Motor neuron (in vitro differentiated cells): ENCODE results near the gene SOBP. TPM values are rescaled to one million over a fixed set of nuclear protein-coding genes. Genes with fewer than 3 reads are reported as not detected.

ENCODE experiments used
- ATAC-seq, 8 experiments: fragments of 200-7000 bp; cut with Tn5 transposase; replicated peaks in 6 of 8; 2 replicates each; pipeline ENCODE4 v1.8.0; 2021; ENCODE audit warnings: mild to moderate bottlenecking in 8 of 8, moderate library complexity in 8 of 8
- H3K27ac ChIP-seq, 2 donors: fragments of 250-450 bp; sonication (Bioruptor Pico); 2 replicates each; pipeline ENCODE4 v1.9.0; 2021; ENCODE audit warnings: antibody characterized with exemption in 2 of 2, mild to moderate bottlenecking in 2 of 2, moderate library complexity in 1 of 2
- H3K4me1 ChIP-seq, 2 donors: fragments of 250-450 bp; sonication (Bioruptor Pico); replicated peaks in 1 of 2; 2 replicates each; pipeline ENCODE4 v1.6.1; 2021; ENCODE audit warnings: antibody characterized with exemption in 2 of 2, mild to moderate bottlenecking in 2 of 2, moderate library complexity in 1 of 2
- H3K4me3 ChIP-seq, 5 donors: fragments of 250-450 bp; sonication (Bioruptor Pico); 2 replicates each; pipeline ENCODE4 v1.9.0; 2021; ENCODE audit warnings: antibody characterized with exemption in 5 of 5, mild to moderate bottlenecking in 5 of 5, moderate library complexity in 4 of 5
- WGBS, 10 experiments: fragments of 450-650 bp; shearing (Covaris generic); methylation state at CpG; one replicate each; pipeline ENCODE4 v1.0.0; 2022; 5-methylcytosine and 5-hydroxymethylcytosine counted together
- in situ Hi-C, 9 experiments: fragments of 400-800 bp; cut with MboI; loops; one replicate each; pipeline ENCODE4 v1.15.0; 2021; ENCODE audit warnings: low sequenced_read_pairs in 9 of 9, low pct_unique_long_range_greater_than_20kb in 2 of 9; ENCODE audit not compliant: unreplicated experiment in 9 of 9
- total RNA-seq, 8 experiments: library from RNA; unstranded; fragments of 300-600 nt; gene quantifications; 2 replicates each; pipeline versions ENCODE4 v1.2.3 to v1.2.4, GENCODE V29; 2022

Gene SOBP, protein sequence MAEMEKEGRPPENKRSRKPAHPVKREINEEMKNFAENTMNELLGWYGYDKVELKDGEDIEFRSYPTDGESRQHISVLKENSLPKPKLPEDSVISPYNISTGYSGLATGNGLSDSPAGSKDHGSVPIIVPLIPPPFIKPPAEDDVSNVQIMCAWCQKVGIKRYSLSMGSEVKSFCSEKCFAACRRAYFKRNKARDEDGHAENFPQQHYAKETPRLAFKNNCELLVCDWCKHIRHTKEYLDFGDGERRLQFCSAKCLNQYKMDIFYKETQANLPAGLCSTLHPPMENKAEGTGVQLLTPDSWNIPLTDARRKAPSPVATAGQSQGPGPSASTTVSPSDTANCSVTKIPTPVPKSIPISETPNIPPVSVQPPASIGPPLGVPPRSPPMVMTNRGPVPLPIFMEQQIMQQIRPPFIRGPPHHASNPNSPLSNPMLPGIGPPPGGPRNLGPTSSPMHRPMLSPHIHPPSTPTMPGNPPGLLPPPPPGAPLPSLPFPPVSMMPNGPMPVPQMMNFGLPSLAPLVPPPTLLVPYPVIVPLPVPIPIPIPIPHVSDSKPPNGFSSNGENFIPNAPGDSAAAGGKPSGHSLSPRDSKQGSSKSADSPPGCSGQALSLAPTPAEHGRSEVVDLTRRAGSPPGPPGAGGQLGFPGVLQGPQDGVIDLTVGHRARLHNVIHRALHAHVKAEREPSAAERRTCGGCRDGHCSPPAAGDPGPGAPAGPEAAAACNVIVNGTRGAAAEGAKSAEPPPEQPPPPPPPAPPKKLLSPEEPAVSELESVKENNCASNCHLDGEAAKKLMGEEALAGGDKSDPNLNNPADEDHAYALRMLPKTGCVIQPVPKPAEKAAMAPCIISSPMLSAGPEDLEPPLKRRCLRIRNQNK
- 10 to 100 TPM in 4 of 8 experiments, 1 to 10 TPM in 4; 1.2 to 42.5 (median 9.6) TPM for total RNA-seq

DNA sequence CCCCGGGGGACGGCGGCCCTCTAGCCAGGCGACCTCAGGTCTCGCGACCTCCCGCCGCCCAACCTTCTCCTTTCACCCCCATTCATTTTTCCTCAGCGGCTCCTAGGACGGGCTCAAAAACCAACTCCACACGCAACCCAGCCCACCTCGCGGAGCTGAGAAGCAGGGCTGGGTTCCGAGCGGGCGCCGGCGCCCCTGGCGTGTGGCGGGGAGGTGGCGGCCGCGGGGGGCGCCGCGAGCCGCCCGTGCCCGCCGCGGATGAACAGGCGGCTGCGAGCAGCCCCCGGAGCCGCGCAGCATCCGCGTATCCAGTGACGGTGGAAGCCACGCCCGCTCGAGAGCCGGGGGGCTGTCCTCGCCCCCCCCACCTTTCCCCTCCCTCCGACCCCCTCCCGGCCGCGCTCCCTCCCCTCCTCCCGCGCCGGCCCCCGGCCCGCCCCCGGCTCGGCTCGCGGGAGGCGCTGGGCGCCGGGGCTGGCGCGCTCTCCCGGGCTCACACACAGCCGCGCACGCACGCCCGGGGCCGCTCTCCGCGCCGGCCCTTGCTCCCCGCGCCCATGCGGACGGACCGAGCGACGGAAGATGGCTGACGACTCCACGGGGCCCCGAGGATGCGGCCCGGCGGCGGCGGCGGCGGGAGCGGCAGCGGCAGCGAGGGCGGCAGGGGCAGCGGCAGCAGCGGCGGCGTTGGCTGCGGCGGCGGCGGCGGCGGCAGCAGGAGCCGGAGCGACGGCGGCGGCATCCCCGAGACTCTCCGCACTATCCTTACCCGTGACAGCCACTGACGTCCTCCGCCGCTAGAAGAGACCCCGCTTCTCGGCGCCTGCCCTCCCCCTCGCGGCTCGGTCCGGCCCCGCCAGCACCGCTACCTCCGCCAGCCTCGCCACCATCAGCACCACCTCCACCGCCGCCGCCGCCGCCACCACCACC, at the start of gene SOBP:
Gene SOBP (plus strand): TSS at position 482 of the 930 bp plus-strand sequence. CDS start 500 bp downstream, outside the sequence.
- Histone ChIP-seq H3K27ac (peak within 1 kb of the TSS; percentile 81 to 90), H3K4me3 (peak within 1 kb of the TSS; percentile 62 to 94 (median 79)), H3K4me1 (peaks cover 3 to 21% of the 10 kb centered on the region in 2 donors)
- in situ Hi-C loops: loop anchor here in 1 of 9 experiments (25.0 kb wide), 1 partner anchor 122 kb away; no protein-coding TSS in a partner anchor
- peak; percentile 53 to 76 (median 71) for ATAC-seq
- whole genome bisulfite sequencing, 10 experiments: 0% methylated on average over 2 to 6 of the region's 130 CpGs; no CpG with 5 or more reads in 8 of the 10 experiments

DNA sequence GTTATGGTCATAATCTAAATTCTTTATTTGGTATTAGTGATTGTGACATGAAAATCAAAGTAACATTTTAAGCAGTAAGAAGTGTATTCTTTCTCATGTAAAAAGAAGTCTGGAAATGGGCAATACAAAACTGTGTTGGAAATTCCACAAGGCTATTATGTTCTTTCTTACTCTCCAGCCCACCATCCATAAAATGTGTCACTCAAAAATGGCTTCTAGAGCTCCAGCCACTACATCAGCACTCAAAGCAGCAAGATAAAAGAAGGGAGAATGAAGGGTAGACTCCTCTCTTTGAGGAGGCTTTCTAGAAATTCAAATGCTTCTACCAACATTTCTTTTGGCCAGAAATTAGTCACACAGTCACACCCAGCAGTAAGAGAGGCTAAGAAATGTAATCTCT, 49.0 kb upstream of the SOBP start:
- peak in 2 of 8 experiments; percentile 23 to 38 for ATAC-seq
- Histone ChIP-seq H3K27ac (no peak overlapping the region), H3K4me3 (no peak overlapping the region), H3K4me1 (peaks cover 0 to 2% of the 10 kb centered on the region in 2 donors)
- in situ Hi-C loops: no loop called here

DNA sequence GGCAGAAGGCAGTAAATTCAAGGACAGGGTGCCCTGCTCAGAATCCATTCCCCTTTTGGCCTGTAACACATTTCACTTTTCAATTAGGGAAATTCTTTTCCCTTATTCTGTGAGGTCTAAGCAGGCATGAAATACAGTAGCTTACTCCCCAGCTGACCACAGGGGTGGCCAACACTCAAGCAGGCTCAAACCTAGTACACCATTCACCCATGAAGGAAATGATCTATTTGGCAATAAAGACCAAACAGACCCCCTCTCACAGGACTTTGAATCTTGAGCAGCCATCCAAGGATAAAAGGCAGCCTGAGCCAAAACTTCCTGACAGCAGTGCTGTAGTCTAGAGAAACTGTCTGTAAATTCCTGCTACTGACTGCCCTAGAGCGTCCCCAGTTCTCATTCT, 48.2 kb upstream of the SOBP start:
- Histone ChIP-seq H3K4me3 (no peak overlapping the region), H3K4me1 (peaks cover 0 to 2% of the 10 kb centered on the region in 2 donors), H3K27ac (no peak overlapping the region)
- WGBS, 10 experiments: 100% methylated on average over 1 of the region's 1 CpG; no CpG with 5 or more reads in 7 of the 10 experiments
- ATAC-seq: no peak
- in situ Hi-C loops: no loop called here

DNA sequence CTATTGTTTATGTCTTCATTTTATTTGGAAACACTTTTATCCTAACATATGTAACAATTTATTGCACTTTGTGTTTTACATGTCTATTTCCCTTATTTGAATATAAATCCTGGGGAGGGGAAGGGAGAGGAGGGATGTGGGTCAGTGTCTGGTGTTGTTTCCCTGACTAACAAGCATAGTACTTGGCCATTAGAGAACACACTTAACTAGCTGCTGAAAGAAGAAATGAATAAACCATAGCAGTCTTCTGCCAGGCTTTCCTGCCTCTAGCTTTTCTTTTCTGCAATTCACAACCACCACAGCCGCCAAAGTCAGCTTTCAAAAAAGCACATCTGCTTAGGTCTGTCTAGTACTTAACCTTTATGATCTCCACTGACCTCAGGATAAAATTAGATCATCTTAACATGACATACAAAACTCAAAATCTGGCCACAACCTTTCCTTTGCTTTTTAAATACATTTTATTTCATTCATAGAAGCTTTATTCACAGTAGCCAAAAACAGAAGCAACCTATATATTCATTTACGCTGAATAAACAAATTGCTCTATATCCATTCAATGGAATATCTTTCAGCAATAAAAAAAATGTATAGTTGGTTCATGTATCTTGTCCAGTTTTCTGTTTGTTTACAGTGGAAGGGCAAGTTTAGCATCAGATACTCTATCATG, 46.8 kb upstream of the SOBP start:
- WGBS, 10 experiments: 9 to 100% (median 88%) methylated on average over 1 to 2 of the region's 2 CpGs; no CpG with 5 or more reads in 2 of the 10 experiments
- H3K4me1 ChIP-seq: peaks cover 0 to 2% of the 10 kb centered on the region in 2 donors
- no peak overlapping the region for H3K27ac ChIP-seq
- in situ Hi-C loops: no loop called here
- no peak overlapping the region for H3K4me3 ChIP-seq
- ATAC-seq: peak in 1 of 8 experiments; percentile 85

DNA sequence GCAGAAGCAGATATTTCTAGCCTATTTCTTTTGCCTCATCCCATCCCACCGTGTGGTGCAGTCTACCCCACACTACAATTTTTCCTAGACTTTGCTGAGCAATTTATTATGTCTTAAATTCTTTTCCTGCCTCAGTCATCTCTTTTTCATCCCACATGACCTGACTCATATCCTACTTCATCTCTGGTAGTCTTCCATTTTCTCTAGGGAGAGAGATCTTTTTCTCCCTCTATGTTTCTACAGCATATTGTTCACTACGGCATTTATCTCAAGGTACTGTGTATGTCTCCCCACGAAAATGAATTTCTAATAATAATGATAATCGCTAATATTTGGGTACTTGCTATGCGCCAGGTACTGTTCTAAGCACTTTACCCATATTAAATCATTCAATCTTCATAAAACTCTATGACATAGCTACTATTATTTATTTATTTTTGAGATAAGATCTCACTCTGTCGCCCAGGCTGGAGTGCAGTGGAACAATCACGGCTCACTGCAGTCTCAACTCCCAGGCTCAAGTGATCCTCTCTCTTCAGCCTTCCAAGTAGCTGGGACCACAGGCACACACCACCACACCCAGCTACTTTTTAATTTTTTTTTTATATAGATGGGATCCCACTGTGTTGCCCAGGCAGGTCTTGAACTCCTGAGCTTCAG, 46.2 kb upstream of the SOBP start:
- Histone ChIP-seq H3K4me1 (peaks cover 0 to 2% of the 10 kb centered on the region in 2 donors), H3K27ac (no peak overlapping the region), H3K4me3 (no peak overlapping the region)
- in situ Hi-C loops: no loop called here
- 62 to 100% (median 88%) methylated on average over 3 to 7 of the region's 7 CpGs for WGBS, 10 experiments
- no peak for ATAC-seq

DNA sequence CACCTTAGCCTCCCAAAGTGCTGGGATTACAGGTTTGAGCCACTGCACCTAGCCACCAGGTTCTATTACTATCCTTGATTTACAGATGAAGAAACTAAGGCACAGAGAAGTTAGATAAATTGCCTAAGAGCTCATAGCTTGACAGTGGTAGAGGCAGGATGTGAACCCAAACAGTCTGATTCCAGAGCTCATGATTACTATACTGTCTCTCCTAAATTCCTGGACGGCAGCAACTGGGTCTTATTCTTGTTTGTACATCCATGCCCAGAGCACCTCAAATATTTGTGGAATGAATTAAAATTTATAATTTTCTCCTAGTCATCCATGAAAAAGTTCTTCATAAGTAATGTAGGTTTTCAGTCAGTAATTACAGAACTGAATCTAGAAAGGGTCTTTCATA, 45.6 kb upstream of the SOBP start:
- no peak for ATAC-seq
- no peak overlapping the region for H3K4me3 ChIP-seq
- in situ Hi-C loops: no loop called here
- H3K4me1 ChIP-seq: peaks cover 0 to 2% of the 10 kb centered on the region in 2 donors
- H3K27ac ChIP-seq: no peak overlapping the region
- 50 to 100% (median 92%) methylated on average over 1 of the region's 1 CpG; no CpG with 5 or more reads in 2 of the 10 experiments for WGBS, 10 experiments

DNA sequence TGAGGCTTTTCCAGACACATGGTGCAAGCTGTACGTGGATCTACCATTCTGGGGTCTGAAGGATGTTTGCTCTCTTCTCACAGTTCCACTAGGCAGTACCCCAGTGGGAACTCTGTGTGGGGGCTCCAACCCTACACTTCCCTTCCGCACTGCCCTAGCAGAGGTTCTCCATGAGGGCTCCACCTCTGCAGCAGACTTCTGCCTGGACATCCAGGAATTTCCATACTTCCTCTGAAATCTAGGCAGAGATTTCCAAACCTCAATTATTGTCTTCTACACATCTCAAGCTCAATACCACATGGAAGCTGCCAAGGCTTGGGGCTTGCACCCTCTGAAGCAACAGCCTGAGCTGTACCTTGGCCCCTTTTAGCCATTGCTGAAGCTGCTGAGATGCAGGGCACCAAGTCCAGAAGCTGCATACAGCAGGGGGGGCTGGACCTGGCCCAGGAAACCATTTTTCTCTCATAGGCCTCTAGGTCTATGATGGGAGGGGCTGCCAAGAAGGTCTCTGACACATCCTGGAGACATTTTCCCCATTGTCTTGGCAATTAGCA, 42.2 kb upstream of the SOBP start:
- Histone ChIP-seq H3K4me3 (no peak overlapping the region), H3K27ac (no peak overlapping the region), H3K4me1 (peaks cover 0 to 2% of the 10 kb centered on the region in 2 donors)
- 100% methylated on average over 1 to 2 of the region's 2 CpGs; no CpG with 5 or more reads in 8 of the 10 experiments for WGBS, 10 experiments
- in situ Hi-C loops: no loop called here
- no peak for ATAC-seq

DNA sequence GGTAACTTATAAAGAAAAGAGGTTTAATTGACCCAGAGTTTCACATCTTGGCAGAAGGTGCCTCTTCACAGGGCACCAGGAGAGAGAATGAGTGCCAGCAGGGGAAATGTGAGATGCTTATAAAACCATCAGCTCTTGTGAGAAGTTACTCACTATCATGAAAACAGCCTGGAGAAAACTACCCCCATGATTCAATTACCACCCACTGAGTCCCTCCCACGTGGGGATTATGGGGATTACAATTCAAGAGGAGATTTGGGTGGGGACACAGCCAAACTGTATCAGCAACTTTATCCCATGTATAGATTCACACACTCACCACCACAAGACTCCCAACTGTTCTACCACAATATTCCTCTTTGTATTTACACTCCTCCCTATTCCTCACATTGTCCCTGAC, 41.1 kb upstream of the SOBP start:
- no peak for ATAC-seq
- Histone ChIP-seq H3K4me3 (no peak overlapping the region), H3K4me1 (no peaks in the 10 kb centered on the region), H3K27ac (no peak overlapping the region)
- in situ Hi-C loops: no loop called here
- WGBS, 10 experiments: 0 to 70% (median 38%) methylated on average over 1 of the region's 1 CpG; no CpG with 5 or more reads in 5 of the 10 experiments

DNA sequence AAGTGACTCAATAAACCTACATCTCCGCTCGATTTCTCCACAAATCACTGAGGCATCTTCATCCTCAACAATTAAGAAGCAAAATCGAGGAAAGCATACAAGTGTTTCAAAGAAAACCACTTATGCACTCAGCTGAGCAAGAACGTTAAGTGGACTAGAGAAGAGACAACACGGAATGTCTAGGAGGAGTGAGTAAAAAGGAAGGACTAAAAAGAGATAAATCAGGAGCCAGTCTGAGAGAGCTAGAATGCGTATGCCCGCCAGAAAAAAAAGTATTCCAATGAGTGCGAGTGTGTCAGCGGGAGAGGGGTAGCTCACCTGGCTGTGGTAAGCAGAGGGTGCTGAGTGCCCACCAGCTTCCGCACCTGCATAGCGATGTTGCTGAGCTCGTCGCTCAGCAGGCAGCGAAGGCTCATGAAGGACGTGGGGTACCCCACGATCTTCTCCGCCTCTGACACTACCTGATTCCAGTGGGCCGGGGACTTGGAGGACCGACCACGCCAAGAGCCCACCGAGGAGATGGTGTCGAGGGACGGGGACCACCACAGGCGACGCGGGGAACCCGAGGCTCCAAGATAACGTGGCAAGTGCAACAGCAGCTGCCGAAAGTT, 31.1 kb upstream of the SOBP start:
- H3K4me3 ChIP-seq: peak overlapping the region; percentile 74 to 95 (median 85)
- H3K27ac ChIP-seq: peak overlapping the region; percentile 80 to 90
- 0 to 35% (median 4%) methylated on average over 3 to 16 of the region's 29 CpGs for WGBS, 10 experiments
- no peaks in the 10 kb centered on the region for H3K4me1 ChIP-seq
- in situ Hi-C loops: no loop called here
- peak; percentile 3 to 46 (median 32) for ATAC-seq

DNA sequence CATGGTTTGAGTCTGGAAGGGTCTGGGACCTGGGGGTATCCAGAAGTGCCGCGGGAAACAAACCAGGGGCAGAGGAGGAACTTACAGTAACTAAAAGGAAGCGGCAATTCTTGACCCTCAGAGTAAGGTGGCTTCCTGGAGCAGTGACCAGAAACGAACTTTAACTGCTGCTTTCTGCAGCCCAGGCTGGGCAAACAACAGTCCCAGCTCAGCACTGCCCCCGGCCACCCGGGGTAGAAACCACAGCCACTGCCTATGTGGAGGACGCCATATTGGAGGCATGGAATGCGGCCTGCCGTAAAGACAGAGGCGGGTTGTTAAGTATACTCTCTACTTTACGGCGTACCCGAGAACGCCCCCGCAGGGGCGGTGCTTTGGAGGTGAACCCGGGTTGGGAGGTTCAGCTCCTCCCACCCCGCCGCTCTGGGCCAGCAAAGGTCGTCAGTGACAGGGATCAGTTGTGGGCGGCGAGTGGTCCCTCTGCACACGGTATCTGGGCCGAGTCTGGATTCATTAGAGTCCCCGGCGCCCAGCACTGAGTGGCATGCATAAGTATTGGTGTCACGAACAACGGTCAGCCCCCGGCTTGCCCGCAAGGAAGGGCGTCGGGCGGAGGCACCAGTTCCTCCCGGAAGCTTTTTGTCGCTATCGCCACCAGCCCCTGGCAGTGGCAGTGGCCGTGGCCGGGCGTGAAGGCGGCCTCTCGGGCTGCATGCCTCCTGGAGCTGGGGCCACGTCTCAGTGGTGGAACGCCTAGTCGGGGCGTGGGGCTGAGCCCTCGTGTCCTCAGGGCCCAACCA, 30.4 kb upstream of the SOBP start, which contains the start of gene PDSS2:
Gene PDSS2 (minus strand): TSS at position 282 of the 800 bp plus-strand sequence. CDS start 279 bp downstream, at position 3.
- Histone ChIP-seq H3K4me3 (peak within 1 kb of the TSS; percentile 74 to 95 (median 85)), H3K4me1 (no peaks in the 10 kb centered on the region), H3K27ac (peak within 1 kb of the TSS; percentile 80 to 90)
- 0 to 11% (median 0%) methylated on average over 1 to 18 of the region's 46 CpGs; no CpG with 5 or more reads in 5 of the 10 experiments for WGBS, 10 experiments
- peak; percentile 92 to 96 (median 94) for ATAC-seq
- in situ Hi-C loops: no loop called here
